Measurements from ENCODE around the gene RAP1A.
"Not testable (repeated sequence)": the region's sequence is repeated elsewhere in the genome, so short reads cannot be mapped to it uniquely, and the experiment has no call there.

RAP1A gene

DNA sequence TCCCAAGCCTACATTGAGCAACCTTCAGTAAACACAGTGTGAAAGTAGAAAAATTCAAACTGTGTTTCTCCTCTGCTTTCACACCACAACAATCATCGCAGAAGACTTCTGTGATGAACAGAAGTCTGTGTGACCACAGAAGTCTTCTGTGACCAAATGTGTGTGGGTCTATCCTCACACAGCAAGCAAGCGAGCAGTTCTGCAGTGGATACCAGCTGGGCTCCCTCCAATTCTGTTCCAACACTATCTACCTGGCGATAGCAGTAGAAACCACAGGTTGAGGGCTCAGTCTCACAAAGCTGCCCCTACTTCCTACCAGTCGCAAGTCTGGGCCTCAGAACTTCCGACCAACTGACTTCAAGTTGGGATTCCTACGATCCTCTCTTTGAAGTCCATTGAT is 21.0 kb upstream of the RAP1A start:
- DNase-seq, result peak; percentile 59

DNA sequence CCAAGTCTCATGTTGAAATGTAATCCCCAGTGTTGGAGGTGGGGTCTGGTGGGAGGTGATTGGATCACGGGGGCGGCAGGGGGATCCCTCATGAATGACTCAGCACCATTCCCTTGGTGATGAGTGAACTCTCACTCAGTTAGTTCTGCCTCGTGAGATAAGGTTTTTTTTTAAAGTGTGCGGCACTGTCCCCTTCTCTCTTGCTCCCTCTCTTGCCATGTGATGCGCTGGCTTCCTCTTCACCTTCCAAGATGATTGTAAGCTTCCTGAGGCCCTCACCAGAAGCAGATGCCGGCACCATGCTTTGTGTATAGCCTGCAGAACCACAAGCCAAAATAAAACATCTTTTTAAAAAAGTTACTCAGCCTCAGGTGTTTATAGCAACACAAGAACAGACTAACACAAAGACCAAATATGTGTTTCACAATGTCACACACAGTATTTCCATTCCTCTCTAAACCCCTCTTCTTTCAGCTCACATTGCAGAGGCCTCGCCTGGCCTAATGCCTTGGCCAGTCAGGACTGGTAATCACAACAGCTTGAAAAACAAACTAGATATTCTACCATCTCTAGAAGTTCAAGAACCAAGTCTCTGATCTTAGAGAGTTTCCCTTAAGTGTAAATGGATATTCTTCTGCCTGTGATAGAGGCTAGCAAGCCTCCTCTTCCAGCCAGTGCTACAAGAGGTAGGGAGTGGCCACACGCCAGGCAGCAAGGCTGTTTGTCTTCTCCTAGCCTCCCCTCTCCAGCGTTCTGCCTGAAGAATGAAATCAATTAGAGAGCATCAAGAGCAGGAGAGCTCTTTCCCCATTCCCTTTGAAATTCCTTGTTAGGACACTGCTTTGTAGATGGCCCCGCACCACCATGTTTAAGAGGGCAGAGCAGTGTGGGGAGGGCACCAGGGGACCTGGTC is 19.6 kb upstream of the RAP1A start:
- no peak for DNase-seq

DNA sequence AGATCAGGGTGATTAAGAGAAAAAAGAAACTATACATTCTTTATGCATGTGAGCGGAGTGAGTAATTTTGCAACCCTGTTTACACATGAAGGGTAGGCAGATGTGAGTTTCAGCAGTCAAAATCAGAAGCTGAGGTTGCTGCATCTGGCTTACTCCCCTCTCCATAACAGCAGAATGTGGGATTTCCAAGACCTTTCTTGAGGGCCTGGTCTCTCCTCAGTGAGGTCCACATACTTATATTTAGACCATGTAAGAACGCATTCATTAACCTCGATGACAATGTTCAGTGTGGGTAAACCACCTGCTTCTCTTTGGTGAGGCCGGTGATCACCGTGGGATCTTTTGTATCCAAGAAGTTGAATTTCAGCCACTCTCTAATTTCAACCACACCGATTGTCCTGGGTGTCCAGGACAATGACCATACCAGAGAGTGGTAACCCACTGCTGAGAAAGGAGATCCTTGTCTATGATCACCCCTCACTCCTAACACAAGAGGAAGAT is 18.7 kb upstream of the RAP1A start:
- DNase-seq, result no peak

DNA sequence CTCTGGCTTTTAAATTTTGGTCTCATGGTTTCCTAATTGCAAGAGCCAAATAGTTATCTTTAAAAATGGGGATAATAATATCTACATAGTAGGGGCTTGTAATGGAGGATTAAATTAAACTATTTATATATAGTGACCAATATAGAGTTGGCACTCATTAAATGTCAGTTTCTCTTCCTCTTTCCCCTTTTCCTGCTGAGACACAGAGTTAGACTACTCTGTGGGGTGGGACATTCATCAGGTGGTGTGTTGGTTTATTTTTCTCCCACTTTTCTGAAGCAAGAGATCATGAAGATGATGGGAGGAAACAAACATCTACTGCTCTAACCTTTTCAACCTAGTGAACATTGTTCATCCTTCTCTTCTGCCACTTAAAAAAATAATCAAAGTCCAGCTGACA is 17.3 kb upstream of the RAP1A start:
- no peak for DNase-seq

DNA sequence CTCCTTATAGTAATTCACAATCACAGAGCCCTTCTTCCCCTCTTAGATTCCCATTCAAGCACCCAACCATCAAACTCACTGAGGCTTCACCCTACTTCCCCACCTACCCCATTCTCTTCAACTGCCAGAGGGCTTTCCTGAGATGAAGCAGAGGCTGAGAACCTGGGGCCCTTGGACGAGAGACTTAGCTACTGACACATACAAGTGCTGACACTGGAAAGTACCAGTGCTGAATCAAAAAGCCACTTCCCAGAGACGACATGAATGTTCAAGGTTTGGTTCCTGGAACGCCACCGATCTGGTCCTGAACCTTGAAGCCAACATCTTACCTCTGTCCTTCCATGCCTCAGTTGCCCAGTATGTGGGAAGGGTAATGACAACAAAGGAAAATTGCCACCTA is 16.6 kb upstream of the RAP1A start:
- DNase-seq, result no peak

DNA sequence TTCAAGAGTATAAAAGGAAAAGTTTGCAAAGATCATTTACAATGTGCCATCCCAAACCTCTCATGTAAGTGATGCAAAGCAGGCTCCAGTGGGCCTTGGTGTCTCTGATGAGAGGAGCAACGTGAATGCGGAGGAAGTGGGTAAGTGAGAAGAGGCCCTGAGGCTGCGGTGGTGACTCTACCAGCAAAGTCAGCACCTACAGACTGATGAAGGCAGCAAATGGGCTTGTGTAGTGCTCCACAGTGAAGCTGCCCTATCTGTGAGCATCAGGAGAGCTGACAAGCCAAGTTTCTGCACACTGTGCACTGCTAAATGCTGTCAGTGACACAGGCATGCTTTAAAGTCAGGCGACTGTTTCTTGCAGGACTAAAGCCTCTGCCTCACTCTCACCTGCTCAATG is 15.6 kb upstream of the RAP1A start:
- peak; percentile 84 for DNase-seq

DNA sequence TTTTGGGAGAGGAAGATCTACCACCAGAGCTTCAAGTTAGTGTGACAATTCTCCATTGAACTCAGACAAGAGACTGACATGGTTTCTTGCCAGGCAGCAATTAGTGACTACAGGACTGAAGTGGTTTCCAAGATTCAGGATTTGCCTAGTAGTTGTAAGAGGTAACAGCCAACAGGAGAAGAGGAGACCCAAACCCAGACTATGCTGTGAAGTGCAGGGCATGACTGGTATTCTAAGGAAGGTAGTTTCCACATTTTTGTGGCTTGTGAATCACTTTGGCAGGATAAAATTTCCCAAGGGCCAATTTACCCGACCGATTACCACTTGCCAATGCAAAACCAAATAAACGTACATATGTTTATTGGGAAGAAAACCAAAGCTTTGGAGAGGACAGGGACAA is 14.7 kb upstream of the RAP1A start:
- DNase-seq, result no peak

DNA sequence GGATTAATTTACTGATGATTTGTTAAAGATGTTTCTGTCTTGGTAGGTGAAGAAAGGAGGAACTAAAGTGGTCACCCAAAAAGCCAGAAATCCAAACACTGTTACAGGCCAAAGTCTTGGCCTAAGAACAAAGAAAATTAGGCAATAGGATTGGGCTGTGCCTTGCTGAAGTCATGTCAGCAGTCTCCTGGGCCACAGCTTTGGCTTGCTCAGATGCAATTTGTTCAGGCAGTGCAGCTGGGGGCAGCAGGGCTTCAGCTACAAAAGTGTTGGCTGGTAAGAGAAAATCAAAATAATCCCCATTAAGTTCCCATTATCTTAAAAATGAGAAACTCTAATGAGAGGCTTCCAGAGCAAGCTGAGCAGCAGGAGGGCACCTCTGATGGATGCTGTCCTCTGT is 14.0 kb upstream of the RAP1A start:
- DNase-seq, result no peak

DNA sequence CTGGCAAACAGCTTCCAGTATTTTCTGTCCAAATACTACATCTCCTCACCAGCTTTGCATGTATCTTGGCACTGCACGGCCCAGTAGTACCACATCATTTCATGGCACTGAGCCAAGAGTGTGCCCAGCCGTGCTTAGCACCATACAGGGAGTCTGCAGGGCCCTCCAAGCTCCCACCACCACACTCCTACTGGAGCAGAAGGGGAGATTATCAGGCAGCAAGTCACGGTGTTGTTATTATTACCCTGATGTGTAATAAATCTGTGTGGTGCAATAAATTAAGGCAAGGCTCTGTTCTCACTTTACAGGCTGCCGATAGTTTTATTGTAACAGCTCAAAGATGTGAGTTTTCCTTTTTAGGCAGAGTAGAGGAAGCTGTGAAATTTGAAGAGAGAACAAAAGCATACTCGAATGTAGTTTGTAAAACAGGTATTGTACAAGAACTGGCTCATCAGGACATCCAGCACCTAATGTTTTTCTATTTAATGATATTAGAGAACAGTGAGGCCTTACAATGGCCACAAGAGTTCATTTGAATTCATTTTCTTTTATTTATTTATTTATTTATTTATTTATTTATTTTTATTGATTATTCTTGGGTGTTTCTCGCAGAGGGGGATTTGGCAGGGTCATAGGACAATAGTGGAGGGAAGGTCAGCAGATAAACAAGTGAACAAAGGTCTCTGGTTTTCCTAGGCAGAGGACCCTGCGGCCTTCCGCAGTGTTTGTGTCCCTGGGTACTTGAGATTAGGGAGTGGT is 13.0 kb upstream of the RAP1A start:
- not testable (repeated sequence) for DNase-seq

DNA sequence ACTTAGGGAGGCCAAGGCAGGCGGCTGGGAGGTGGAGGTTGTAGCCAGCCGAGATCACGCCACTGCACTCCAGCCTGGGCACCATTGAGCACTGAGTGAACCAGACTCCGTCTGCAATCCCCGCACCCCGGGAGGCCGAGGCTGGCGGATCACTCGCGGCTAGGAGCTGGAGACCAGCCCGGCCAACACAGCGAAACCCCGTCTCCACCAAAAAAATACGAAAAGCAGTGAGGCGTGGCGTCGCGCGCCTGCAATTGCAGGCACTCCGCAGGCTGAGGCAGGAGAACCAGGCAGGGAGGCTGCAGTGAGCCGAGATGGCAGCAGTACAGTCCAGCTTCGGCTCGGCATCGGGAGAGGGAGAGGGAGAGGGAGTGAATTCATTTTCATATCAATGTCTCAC is 11.1 kb upstream of the RAP1A start:
- DNase-seq, result not testable (repeated sequence)

DNA sequence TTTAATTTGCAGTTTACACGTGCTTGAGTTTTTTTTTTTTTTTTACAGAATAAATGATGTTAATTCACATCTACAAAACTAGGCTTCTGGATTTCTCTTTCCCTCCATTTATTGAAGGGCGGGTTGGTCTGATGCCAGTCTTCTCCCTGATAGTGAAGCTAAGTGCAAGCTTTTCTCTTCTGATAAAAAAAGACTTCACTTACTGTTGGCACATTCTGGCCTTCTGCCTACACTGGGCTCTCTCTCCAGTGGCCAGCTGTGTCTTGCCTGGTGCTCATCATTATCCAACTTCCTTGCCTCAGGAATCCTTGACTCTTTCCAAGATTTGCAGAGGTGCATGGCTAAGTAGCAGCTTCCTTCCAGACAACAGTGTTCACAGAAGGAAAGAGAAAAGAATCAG is 7.6 kb upstream of the RAP1A start:
- no peak for DNase-seq

DNA sequence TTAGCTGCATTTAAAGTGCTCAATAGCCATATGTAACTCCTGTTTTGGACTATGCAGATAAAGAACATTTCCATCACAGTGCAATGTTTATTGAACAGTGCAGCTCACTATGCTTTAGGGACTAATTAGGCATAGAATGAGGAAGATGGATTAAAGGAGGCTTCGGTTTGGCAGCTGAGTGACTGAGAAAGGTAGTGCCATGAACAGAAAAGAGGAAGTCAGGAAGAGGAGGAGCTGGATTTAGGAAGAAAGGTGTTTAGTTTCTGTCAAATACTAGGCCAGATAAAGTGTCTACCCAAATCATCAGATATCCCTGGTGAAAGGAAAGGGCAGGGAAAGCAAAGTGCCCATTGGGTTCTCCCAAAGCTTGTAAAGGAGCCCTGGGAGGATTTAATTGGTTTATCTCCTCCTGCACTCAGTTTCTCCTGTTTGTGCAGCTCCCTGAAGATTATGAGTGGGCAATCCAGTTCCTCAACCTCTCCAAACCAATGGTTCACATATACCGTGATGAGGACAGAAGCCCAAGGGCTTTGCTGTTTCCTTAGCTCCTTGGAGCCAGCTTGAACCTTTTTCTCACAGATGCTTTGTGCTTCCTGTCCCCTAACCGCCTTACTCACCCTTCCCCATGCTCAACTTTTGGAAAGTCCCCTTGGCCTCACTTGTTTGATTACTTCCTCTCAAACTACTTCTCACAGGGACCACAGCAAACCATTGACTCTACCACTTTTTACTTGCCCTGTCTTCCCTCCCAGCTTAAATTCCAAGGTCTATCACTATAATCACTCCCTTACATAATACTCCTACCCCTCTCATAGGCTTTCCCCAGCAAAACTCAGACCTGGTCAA is 3.5 kb upstream of the RAP1A start:
- DNase-seq, result peak; percentile 47

DNA sequence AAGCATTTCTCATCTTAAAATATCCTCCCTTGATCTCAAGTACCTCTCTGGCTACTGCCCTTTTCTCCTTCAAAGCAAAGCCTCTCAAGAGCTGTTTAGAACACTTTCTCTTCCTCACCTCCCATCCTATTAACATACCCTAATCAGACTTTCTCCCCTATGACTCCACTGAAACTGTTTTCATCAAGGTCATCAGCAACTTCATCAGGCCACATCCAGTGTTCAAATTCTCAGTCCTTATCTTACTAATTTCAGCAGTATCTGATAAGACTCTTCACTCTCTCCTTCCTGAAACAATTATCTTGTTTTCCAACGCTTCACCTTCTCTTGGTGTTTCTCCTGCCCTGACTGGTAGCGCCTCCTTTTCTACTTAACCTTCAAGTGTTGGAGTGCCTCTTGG is 1.5 kb upstream of the RAP1A start:
- no peak for DNase-seq

DNA sequence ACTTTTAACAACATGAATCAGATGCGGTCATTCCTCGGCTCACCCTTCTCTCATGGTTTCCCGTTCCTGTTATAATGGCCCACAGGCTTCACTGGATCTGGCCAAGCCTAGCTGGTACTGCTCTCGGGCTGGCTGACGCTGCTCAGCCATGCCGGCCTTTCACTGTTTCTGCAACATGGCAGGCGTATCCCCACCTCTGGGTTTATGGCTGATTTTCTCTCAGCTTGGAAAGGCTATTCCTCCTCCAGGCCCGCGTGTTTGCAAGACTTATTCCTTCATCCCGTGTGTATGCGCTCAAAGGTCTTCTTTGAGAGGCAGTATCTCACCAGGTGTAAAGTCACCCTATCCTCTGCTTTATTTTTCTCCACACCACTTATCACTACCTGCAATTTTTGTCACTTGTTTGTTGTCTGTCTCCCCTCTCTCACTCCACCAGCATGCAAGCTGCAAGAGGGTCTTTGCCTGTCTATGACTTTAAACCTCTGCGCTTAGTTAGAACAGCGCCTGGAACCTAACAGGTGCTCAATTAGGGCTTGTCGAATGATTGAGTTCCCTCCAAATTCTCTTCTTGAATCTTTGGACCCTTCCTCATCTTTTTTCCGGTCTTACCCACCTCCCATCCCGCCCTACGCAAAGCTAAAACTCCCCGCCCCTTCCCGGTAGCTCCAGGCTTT is 491 bp upstream of the RAP1A start:
- DNase-seq, result no peak

DNA sequence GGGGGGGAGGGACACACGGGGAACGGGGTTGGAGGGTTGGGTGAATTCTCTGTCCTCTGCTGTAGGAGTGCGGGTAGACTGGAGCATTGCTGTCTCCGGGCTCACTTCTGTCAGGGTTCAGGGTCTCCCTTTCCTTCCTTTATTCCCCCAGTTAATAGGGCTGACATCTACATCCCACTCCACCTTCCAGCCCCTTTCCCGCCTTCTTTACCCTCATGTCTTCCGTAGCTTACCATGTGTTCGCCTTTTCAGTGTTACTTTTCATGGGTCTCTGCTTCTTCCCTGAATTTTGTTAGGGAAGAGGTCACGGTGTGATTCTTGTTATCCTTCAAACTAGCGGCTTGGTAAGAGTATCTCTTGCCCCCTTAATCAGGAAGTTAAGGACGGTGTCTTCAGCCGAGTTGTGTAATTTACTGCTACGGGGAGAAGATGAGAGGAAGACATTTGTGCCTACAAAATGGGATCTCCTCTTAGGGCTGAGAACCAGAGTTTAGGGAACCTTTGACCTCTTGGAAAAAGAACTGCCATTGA is 917 bp downstream of the RAP1A start:
- DNase-seq, result no peak

DNA sequence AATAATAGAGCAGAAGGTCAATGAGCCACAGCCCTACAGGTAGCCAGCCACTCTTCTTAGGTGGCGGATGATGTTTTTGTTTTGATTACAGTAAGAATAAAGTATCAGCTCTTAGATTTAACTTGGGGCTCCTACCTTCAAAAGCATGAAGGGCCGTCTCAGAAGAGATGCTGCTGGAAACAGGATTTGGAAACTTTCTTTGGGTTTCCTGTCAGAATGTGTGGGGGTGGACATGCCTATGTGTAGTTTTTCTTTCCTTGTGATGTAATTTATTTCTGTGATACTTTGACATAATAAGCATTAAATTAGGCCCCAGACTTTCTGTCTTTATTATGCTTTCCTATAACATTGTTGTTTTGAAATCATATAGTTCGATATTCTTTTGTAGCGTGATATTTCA is 1.5 kb downstream of the RAP1A start:
- no peak for DNase-seq

DNA sequence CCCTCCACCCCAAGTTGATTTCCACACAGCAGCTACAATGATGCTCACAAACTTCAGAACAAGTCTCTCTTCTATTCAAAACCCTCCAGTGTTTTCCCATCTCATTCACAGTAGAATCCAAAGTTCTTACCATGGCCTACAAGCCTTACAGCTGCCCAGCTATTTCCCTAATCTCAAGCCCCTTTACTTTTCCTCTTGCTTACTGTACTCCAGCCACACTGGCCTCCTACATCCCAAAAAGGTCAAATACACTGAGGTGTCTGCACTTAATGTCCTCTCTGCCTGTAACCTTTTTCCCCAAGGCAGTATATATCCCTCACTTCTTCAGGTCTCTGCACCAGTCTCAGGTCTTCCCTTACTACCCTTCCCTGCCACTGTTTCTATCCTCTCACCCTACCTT is 2.6 kb downstream of the RAP1A start:
- DNase-seq, result no peak

DNA sequence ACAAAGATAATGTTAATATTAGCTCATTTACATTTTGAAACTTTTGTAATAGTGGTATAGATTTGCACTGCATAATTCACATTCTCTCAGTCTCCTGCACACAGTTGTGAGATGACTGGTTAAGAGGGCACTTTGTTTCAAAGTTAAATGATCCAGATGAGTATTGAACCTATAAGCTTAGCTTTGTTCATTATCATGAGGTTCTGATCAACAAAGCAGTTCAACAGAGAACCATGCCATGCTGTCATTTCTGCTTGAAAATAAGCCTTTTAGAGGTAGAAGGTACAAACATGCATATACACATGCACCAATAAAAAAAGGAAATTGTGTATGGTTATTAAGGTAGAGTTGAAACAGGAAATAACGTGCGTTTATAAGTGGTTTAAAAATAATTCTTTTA is 4.8 kb downstream of the RAP1A start:
- no peak for DNase-seq

DNA sequence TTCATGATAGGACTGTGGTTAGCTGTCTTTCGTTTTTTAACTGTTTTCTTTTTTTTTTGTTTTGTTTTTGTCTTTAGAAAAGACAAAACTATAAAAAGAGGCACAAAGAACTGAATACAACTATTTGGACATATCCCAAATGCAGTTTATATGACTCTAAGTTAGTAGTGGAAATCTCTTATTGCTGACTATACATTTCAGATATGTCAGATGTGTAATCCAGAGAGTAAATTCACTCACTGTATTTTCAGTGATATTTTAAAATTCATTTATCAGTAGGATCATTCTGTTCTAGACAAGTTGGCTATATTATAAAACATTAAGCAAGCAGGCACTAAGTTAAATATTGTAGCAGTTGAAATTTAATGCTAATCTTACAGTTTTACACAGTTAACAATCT is 5.7 kb downstream of the RAP1A start:
- DNase-seq, result no peak

DNA sequence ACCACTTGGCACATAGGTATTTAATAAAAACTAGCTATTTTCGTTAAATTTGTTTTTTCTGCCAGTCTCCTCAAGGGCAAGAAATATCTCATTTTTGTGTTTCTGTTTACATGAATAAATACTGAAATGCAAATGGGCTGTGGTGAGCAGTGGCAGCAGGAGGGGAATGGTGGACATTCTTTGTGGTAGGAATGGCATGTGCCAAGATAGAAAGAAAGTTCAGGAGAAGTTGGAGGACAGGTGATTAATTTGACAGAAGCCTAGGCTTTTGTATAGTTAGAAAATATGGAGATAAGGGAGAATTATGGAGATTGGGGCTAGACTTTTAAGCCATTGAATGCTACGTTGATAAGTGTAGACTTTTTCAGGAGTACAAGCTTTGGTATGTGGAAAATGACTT is 8.6 kb downstream of the RAP1A start:
- no peak for DNase-seq

DNA sequence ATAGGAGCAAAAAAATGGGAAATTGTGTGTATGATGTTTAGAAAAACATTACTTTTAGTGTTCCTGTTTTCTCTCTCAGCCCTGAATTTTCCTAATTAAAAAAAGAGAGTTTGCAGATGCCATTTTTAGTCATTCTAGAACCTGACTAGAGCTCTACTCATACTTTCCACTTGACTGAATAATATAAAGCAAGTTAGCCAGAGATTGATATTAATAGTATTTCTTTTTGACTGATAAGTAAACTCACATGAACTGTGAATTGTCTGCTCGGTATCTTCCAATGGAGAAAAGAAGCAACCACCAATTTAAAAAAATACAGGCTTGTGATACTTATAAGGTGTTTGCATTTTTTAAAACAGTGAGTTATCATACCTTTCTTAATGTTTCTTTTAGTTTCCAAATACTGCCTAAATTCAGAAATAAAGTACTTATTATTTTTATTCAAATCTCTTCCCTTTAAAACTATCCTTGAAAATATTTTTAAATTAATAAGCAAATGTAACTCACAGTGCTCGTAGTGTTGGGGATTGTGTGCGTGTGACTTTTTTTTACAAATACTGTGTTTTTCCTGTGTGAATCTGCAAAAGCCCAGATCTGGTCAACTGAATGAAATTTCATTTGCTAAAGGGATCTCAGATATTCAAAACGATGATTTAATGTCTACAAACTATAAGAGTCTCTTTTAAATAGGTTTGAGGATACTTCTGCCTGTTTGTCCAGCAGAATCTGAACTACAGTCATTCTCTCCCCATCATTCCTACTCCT is 9.8 kb downstream of the RAP1A start:
- no peak for DNase-seq

DNA sequence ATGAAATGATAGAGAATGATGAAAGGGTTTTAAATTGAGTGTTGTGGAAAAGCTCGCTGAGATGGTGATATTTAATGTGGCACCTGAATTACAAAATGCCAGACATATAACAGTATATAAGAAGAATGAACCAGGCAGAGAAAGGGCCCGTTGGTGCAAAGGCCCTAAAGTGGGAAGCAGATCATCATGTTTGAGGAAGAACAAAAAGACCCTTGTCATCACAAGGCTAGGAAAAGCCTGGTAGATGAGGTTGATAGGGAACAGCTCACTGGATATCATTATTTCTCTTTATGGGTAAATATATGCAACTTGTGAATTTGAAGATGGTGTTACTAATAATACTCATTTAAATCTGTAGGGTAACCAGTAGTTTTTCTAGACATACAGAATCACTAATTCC is 11.0 kb downstream of the RAP1A start:
- DNase-seq, result no peak
